ENCODE measurements around the gene MICAL3. TPM values are rescaled to one million over a fixed set of nuclear protein-coding genes. Genes with fewer than 3 reads are reported as not detected.

MICAL3 gene
- total RNA-seq, 4 donors from 2014 or later: 24.3 to 29.7 (median 28.2) TPM

- intact Hi-C loops (cut with DNase I; ENCODE audit: low total_unique reads): no loop called here
- no peak overlapping the region for H3K4me3 ChIP-seq (ENCODE audit: low read depth, poor library complexity, severe bottlenecking)
- WGBS, 2 donors: 93 to 96% methylated on average over 17 to 24 of the region's 25 CpGs
- TF ChIP-seq POLR2A (IDR thresholded peaks at IDR 0.05): no peak
- TF ChIP-seq, protein P1, sequence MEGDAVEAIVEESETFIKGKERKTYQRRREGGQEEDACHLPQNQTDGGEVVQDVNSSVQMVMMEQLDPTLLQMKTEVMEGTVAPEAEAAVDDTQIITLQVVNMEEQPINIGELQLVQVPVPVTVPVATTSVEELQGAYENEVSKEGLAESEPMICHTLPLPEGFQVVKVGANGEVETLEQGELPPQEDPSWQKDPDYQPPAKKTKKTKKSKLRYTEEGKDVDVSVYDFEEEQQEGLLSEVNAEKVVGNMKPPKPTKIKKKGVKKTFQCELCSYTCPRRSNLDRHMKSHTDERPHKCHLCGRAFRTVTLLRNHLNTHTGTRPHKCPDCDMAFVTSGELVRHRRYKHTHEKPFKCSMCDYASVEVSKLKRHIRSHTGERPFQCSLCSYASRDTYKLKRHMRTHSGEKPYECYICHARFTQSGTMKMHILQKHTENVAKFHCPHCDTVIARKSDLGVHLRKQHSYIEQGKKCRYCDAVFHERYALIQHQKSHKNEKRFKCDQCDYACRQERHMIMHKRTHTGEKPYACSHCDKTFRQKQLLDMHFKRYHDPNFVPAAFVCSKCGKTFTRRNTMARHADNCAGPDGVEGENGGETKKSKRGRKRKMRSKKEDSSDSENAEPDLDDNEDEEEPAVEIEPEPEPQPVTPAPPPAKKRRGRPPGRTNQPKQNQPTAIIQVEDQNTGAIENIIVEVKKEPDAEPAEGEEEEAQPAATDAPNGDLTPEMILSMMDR (IDR thresholded peaks at IDR 0.05): no peak
- no peak for DNase-seq (ENCODE audit: low spot score in 2 of 2)
These were observed 206.2 kb downstream of the MICAL3 start for GRCh38 chr22:17818180-17818579.

DNA sequence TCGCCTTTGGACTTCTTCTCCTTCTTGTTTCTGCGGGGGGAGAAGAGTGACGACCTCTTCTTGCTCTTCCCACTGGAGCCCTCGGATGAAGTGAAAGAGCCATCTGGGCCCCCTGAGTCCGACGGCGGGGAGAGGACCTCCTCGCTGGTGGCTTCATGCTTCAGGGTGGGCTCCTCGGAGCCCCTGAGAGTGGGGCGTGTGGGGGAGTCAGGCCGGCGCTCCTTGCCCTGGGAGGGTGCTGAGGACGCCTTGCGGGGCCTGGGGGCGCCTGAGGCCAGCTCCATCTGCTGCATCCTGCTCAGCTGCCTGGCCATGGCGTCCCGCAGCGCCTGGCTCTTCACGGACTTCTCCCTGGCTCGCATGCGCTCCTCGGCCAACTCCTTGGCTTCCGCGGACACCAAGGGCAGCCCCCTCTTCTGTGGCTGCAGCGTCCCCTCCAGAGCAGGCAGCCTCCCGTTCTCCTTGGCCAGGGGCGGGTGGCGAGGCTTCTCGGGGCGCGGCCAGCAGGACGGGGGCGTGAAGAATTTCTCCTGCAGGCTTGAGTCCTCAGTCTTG lies 206.8 kb downstream of the MICAL3 start:
- no peak for TF ChIP-seq POLR2A (IDR thresholded peaks at IDR 0.05)
- TF ChIP-seq, protein P1 (IDR thresholded peaks at IDR 0.05): no peak
- no peak for DNase-seq (ENCODE audit: low spot score in 2 of 2)
- no peak overlapping the region for H3K4me3 ChIP-seq (ENCODE audit: low read depth, poor library complexity, severe bottlenecking)
- WGBS, 2 donors: 92 to 96% methylated on average over 23 to 33 of the region's 33 CpGs
- intact Hi-C loops (cut with DNase I; ENCODE audit: low total_unique reads): no loop called here

DNA sequence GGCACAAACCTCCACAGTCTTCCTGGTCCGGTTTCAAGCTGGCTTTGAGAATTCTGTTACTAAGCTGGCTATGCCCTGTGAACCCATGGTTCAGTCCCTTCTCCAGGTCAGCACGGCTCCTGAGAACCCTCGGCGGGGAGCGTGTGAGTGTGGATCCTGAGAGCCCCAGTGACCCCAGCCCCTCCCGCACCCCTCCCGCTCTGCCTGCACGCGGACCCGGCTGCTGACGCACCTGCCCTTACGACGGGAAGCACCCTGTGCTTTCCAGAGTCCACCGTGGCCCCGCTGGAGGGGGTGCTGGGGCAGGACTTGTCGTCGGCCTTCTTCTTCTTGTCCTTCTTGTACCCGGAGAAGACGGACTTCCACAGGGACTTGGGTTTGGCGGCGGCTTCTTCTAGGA lies 207.3 kb downstream of the MICAL3 start:
- WGBS, 2 donors: 94 to 95% methylated on average over 21 of the region's 21 CpGs
- no peak for DNase-seq (ENCODE audit: low spot score in 2 of 2)
- H3K4me3 ChIP-seq (ENCODE audit: low read depth, poor library complexity, severe bottlenecking): no peak overlapping the region
- no peak for TF ChIP-seq POLR2A (IDR thresholded peaks at IDR 0.05)
- TF ChIP-seq, protein P1 (IDR thresholded peaks at IDR 0.05): no peak
- intact Hi-C loops (cut with DNase I; ENCODE audit: low total_unique reads): no loop called here

DNA sequence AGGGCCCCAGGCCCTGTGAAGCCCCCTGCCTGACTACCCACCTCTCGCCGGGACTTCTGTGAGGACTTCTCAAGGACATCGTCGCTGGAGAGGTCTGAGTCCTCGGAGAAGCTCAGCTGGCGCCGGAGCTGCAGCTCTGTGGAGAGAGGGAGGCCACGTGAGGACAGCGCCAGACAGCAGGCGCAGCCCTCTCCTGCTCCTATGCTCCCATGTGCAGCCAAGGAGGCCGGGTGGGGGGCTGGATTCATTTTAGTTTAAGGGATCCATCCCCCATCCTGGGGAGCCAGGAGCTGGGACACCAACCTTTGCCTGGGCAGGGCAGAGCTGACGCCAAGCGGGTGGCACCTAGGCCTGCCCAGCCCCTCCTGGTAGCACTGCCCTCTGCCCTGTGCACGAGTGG lies 207.7 kb downstream of the MICAL3 start:
- 92 to 95% methylated on average over 13 to 14 of the region's 14 CpGs for WGBS, 2 donors

GRCh38 chr22:17815703-17816254 lies 208.6 kb downstream of the MICAL3 start:
- intact Hi-C loops (cut with DNase I; ENCODE audit: low total_unique reads): no loop called here
- WGBS, 2 donors: 87 to 94% methylated on average over 15 of the region's 15 CpGs
- no peak for DNase-seq (ENCODE audit: low spot score in 2 of 2)
- H3K4me3 ChIP-seq (ENCODE audit: low read depth, poor library complexity, severe bottlenecking): no peak overlapping the region
- TF ChIP-seq POLR2A (IDR thresholded peaks at IDR 0.05): no peak
- TF ChIP-seq, protein P1 (IDR thresholded peaks at IDR 0.05): no peak

More for the DNA sequence above, 207.7 kb downstream of the MICAL3 start:
- no peak for DNase-seq (ENCODE audit: low spot score in 2 of 2)
- H3K4me3 ChIP-seq (ENCODE audit: low read depth, poor library complexity, severe bottlenecking): no peak overlapping the region
- intact Hi-C loops (cut with DNase I; ENCODE audit: low total_unique reads): no loop called here
- TF ChIP-seq, protein P1 (IDR thresholded peaks at IDR 0.05): no peak
- TF ChIP-seq POLR2A (IDR thresholded peaks at IDR 0.05): no peak

DNA sequence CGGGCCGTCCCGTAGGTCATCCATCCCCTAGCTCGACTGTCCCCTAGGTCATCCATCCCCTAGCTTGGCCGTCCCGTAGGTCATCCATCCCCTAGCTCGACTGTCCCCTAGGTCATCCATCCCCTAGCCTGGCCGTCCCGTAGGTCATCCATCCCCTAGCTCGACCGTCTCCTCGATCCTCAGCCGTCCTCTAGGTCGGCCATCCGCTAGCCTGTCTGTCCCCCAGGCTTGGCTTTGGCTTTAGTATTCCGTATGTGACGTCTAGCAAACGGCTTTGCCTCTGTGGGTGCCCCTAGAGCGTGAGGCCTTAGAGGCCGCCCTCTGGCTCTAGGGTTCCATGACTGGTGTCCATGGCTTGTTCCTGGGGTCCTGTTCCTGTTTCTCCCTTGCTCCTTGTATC lies 209.5 kb downstream of the MICAL3 start:
- WGBS, 2 donors: 95% methylated on average over 20 of the region's 20 CpGs
- no peak overlapping the region for H3K4me3 ChIP-seq (ENCODE audit: low read depth, poor library complexity, severe bottlenecking)
- DNase-seq (ENCODE audit: low spot score in 2 of 2): no peak
- intact Hi-C loops (cut with DNase I; ENCODE audit: low total_unique reads): no loop called here
- TF ChIP-seq POLR2A (IDR thresholded peaks at IDR 0.05): no peak
